Nephron (organoid): ENCODE results near the gene NQO2.
"Not testable (repeated sequence)": the region's sequence is repeated elsewhere in the genome, so short reads cannot be mapped to it uniquely, and the experiment has no call there.

Experiments used
- H3K27ac Mint-ChIP-seq, 3 experiments: 2 replicates each; pipeline ENCODE4 v1.8.0; 2020; ENCODE audit warnings: mixed read lengths in 3 of 3, mild to moderate bottlenecking in 2 of 3, moderate library complexity in 1 of 3
- H3K27me3 Mint-ChIP-seq: 2 replicates; pipeline ENCODE4 v1.8.0; 2021; ENCODE audit warnings: low read depth, mild to moderate bottlenecking, moderate library complexity, mixed read lengths
- H3K36me3 Mint-ChIP-seq: 2 replicates; pipeline ENCODE4 v1.8.0; 2020; ENCODE audit warnings: low read depth, mixed read lengths
- H3K4me1 Mint-ChIP-seq: 2 replicates; pipeline ENCODE4 v1.8.0; 2020; ENCODE audit warnings: mixed read lengths
- H3K4me3 Mint-ChIP-seq, 3 experiments: 2 replicates each; pipeline ENCODE4 v1.8.0; 2020; ENCODE audit warnings: mild to moderate bottlenecking in 3 of 3, mixed read lengths in 3 of 3, moderate library complexity in 2 of 3
- H3K9me3 Mint-ChIP-seq: 2 replicates; pipeline ENCODE4 v1.8.0; 2020; ENCODE audit warnings: mixed read lengths
- CTCF ChIP-seq, 3 experiments: fragments of 200-600 bp; sonication (generic); IDR thresholded peaks; one replicate each; pipeline ENCODE4 v1.5.0; 2021; ENCODE audit warnings: antibody characterized with exemption in 3 of 3; ENCODE audit not compliant: unreplicated experiment in 3 of 3

The NQO2 gene

GRCh38 chr6:3041606-3042005 lies 41.9 kb downstream of the NQO2 start:
- Mint-ChIP-seq H3K36me3 (no peaks in the 10 kb centered on the region), H3K4me3 (no peak overlapping the region), H3K9me3 (peaks cover 4% of the 10 kb centered on the region), H3K4me1 (no peaks in the 10 kb centered on the region), H3K27me3 (peaks cover 10% of the 10 kb centered on the region), H3K27ac (peak overlapping the region in 1 of 3 experiments; percentile 5)
- TF ChIP-seq CTCF (IDR thresholded peaks at IDR 0.05; ENCODE audit: unreplicated experiment in 3 of 3) = no peak

GRCh38 chr6:3045369-3045768 lies 45.7 kb downstream of the NQO2 start:
- H3K27me3 Mint-ChIP-seq = peaks cover 15% of the 10 kb centered on the region
- no peak overlapping the region for H3K27ac Mint-ChIP-seq
- H3K4me3 Mint-ChIP-seq = no peak overlapping the region
- H3K4me1 Mint-ChIP-seq = no peaks in the 10 kb centered on the region
- H3K36me3 Mint-ChIP-seq = no peaks in the 10 kb centered on the region
- no peaks in the 10 kb centered on the region for H3K9me3 Mint-ChIP-seq
- TF ChIP-seq CTCF (IDR thresholded peaks at IDR 0.05; ENCODE audit: unreplicated experiment in 3 of 3) = no peak

- no peaks in the 10 kb centered on the region for H3K4me1 Mint-ChIP-seq
- no peak for TF ChIP-seq CTCF (IDR thresholded peaks at IDR 0.05; ENCODE audit: unreplicated experiment in 3 of 3)
- no peak overlapping the region for H3K27ac Mint-ChIP-seq
- no peaks in the 10 kb centered on the region for H3K9me3 Mint-ChIP-seq
- H3K27me3 Mint-ChIP-seq = peaks cover 15% of the 10 kb centered on the region
- no peaks in the 10 kb centered on the region for H3K36me3 Mint-ChIP-seq
- no peak overlapping the region for H3K4me3 Mint-ChIP-seq
Observed at GRCh38 chr6:3045777-3046176, 46.1 kb downstream of the NQO2 start.

- no peak for TF ChIP-seq CTCF (IDR thresholded peaks at IDR 0.05; ENCODE audit: unreplicated experiment in 3 of 3)
- Mint-ChIP-seq H3K4me1 (no peaks in the 10 kb centered on the region), H3K27ac (no peak overlapping the region)
Observed at GRCh38 chr6:3046295-3046694, 46.6 kb downstream of the NQO2 start.

GRCh38 chr6:3048009-3048408 lies 48.3 kb downstream of the NQO2 start:
- not testable (repeated sequence) for H3K36me3 Mint-ChIP-seq, H3K27ac Mint-ChIP-seq, H3K9me3 Mint-ChIP-seq, H3K4me3 Mint-ChIP-seq, H3K4me1 Mint-ChIP-seq
- H3K27me3 Mint-ChIP-seq = peaks cover 14% of the 10 kb centered on the region

More at GRCh38 chr6:3046295-3046694, 46.6 kb downstream of the NQO2 start:
- H3K36me3 Mint-ChIP-seq = no peaks in the 10 kb centered on the region
- peaks cover 15% of the 10 kb centered on the region for H3K27me3 Mint-ChIP-seq
- no peaks in the 10 kb centered on the region for H3K9me3 Mint-ChIP-seq
- H3K4me3 Mint-ChIP-seq = no peak overlapping the region

GRCh38 chr6:3052481-3053230 lies 53.0 kb downstream of the NQO2 start:
- TF ChIP-seq CTCF (IDR thresholded peaks at IDR 0.05; ENCODE audit: unreplicated experiment in 3 of 3) = no peak
- peaks cover 23% of the 10 kb centered on the region for H3K27me3 Mint-ChIP-seq
- peak overlapping the region; percentile 73 to 84 (median 82) for H3K4me3 Mint-ChIP-seq
- H3K4me1 Mint-ChIP-seq = peaks cover 30% of the 10 kb centered on the region
- no peaks in the 10 kb centered on the region for H3K36me3 Mint-ChIP-seq
- peak overlapping the region in 2 of 3 experiments; percentile 3 to 22 for H3K27ac Mint-ChIP-seq
- H3K9me3 Mint-ChIP-seq = no peaks in the 10 kb centered on the region
